A549 (cell line): ENCODE data around the gene CHST15. TPM values are rescaled to one million over a fixed set of nuclear protein-coding genes. Genes with fewer than 3 reads are reported as not detected.
A peak's percentile ranks its signal among the peaks of the same experiment; 100 is the strongest.
"Not testable (repeated sequence)": the region's sequence is repeated elsewhere in the genome, so short reads cannot be mapped to it uniquely, and the experiment has no call there.

ENCODE experiments used
- ATAC-seq, 2 experiments: fragments of 200-7000 bp in 1 of 2; fragments of >200 bp in 1 of 2; cut with Nextera tagmentation in 1 of 2; cut with Tn5 transposase in 1 of 2; 3 replicates each; pipeline versions ENCODE4 v1.8.0 to v1.9.1; 2018 to 2020; ENCODE audit warnings: mild to moderate bottlenecking in 1 of 2, moderate library complexity in 1 of 2
- CTCF ChIA-PET: fragments of 300-600 bp; sonication (Branson Sonifier 250); formaldehyde crosslinking; extraction: SDS; loops from one replicate; lab custom pipeline; 2021; ENCODE audit warnings: antibody characterized with exemption, inconsistent platforms; lab: Yijun Ruan, JAX
- POLR2A ChIA-PET: fragments of 350-600 bp; formaldehyde crosslinking; extraction: SDS; loops from one replicate; lab custom pipeline; 2021; ENCODE audit warnings: antibody characterized with exemption, inconsistent platforms; lab: Yijun Ruan, JAX
- DNase-seq, 2 experiments: peaks; one replicate each; pipeline versions ENCODE4 v3.0.0 to v3.0.0-alpha.2; 2011 to 2016; ENCODE audit warnings: low read depth in 1 of 2, low spot score in 1 of 2
- FAIRE-seq: peaks from 2 replicates; lab custom pipeline; 2011; peaks lifted over from hg19 to GRCh38; lab: Jason Lieb, UNC
- H3K27ac ChIP-seq, 2 experiments: fragments of >200 bp; sonication (Bioruptor Twin); formaldehyde crosslinking; 3 replicates each; pipeline ENCODE4 v1.5.1; 2016 to 2017
- H3K4me1 ChIP-seq: fragments of >200 bp; sonication (Bioruptor Twin); formaldehyde crosslinking; 3 replicates; pipeline ENCODE4 v1.6.1; 2016
- H3K4me2 ChIP-seq: fragments of >200 bp; sonication (Bioruptor Twin); formaldehyde crosslinking; 3 replicates; pipeline ENCODE4 v1.6.1; 2016
- H3K4me3 ChIP-seq: fragments of >200 bp; sonication (Bioruptor Twin); formaldehyde crosslinking; 3 replicates; pipeline ENCODE4 v1.5.1; 2016
- H3K9me3 ChIP-seq: fragments of >200 bp; sonication (Bioruptor Twin); formaldehyde crosslinking; 3 replicates; pipeline ENCODE4 v1.6.1; 2016
- ATOH8 ChIP-seq: fragments of 250-450 bp; sonication (Bioruptor Pico); IDR thresholded peaks from 2 replicates; pipeline ENCODE4 v1.5.0; 2020; ENCODE audit warnings: low read depth, mild to moderate bottlenecking, moderate library complexity
- CEBPB ChIP-seq, 2 experiments: fragments of >200 bp in 1 of 2; sonication (Bioruptor Twin) in 1 of 2; formaldehyde crosslinking in 1 of 2; IDR thresholded peaks; 2 replicates each; pipeline ENCODE4 v1.6.1; 2012 to 2016
- CHD2 ChIP-seq: fragments of 150-350 bp; IDR thresholded peaks from 2 replicates; pipeline ENCODE4 v1.6.1; 2014; ENCODE audit warnings: low read length; ENCODE audit not compliant: partially characterized antibody
- CHD4 ChIP-seq: fragments of 200-600 bp; sonication (generic); IDR thresholded peaks from 2 replicates; pipeline ENCODE4 v1.6.1; 2016; ENCODE audit warnings: antibody characterized with exemption, mild to moderate bottlenecking, borderline replicate concordance
- FOSL2 ChIP-seq, 2 experiments: fragments of 450-650 bp in 1 of 2; fragments of >200 bp in 1 of 2; sonication (Bioruptor Twin) in 1 of 2; formaldehyde crosslinking; IDR thresholded peaks; 2 replicates each; pipeline versions ENCODE4 v1.5.0 to v1.6.1; 2016 to 2020; ENCODE audit warnings: mild to moderate bottlenecking in 1 of 2, moderate library complexity in 1 of 2
- HMGXB4 ChIP-seq: fragments of 250-450 bp; sonication (Bioruptor Pico); IDR thresholded peaks from 2 replicates; pipeline ENCODE4 v1.5.0; 2021; ENCODE audit warnings: mild to moderate bottlenecking, moderate library complexity, borderline replicate concordance
- JUN ChIP-seq, 2 experiments: fragments of >200 bp; sonication (Bioruptor Twin); formaldehyde crosslinking; IDR thresholded peaks; 2 replicates in 1 of 2; 3 replicates in 1 of 2; pipeline ENCODE4 v1.6.1; 2016 to 2017
- MAX ChIP-seq: IDR thresholded peaks from 2 replicates; pipeline ENCODE4 v1.6.1; 2012
- PHF8 ChIP-seq: fragments of 200-600 bp; sonication (generic); IDR thresholded peaks from 2 replicates; pipeline ENCODE4 v1.6.1; 2016; ENCODE audit warnings: low read depth, mild to moderate bottlenecking, antibody characterized with exemption, moderate library complexity, borderline replicate concordance
- POLR2AphosphoS2 ChIP-seq: conservative IDR thresholded peaks from 2 replicates; pipeline ENCODE4 v1.6.1; 2012; ENCODE audit warnings: low read length, improper control_type of control experiment, inconsistent platforms
- RAD21 ChIP-seq, 2 experiments: fragments of >200 bp in 1 of 2; sonication (Bioruptor Twin) in 1 of 2; formaldehyde crosslinking in 1 of 2; IDR thresholded peaks in 1 of 2; conservative IDR thresholded peaks in 1 of 2; 2 replicates in 1 of 2; 3 replicates in 1 of 2; pipeline ENCODE4 v1.6.1; 2012 to 2018; ENCODE audit warnings: inconsistent platforms in 1 of 2
- WGBS: methylation state at CpG from one replicate; pipeline ENCODE4 v1.1.6; 2017; ENCODE audit errors: missing lambda C conversion rate; 5-methylcytosine and 5-hydroxymethylcytosine counted together
- polyA plus RNA-seq, 4 experiments: library from polyadenylated mRNA; depleted of rRNA in 3 of 4; stranded (reverse); fragments of >200 nt; fragmentation: RNase III in 1 of 4; extraction: RNeasy Plus Mini Kit Qiagen cat#74134 plus additional on column Dnase treatment in 1 of 4; gene quantifications; 2 replicates in 3 of 4; 3 replicates in 1 of 4; pipeline ENCODE4 v1.2.3, GENCODE V29; 2011 to 2017

Gene CHST15
- polyA plus RNA-seq, 2 of the 4 experiments (the other 2 are of a cell fraction) = 5.1 to 10.3 TPM

GRCh38 chr10:124094419-124094785, 1.0 kb upstream of the CHST15 start:
- CTCF ChIA-PET = interaction anchor here (0.9 to 1.9 kb wide), 4 partner anchors 11 to 295 kb away, joined by 3 to 5 read pairs (median 3); no protein-coding TSS in a partner anchor
- TF ChIP-seq RAD21 (conservative IDR thresholded peaks at IDR 0.05 in 1 of 2, IDR thresholded peaks at IDR 0.05 in 1 of 2) (peak in 1 of 2 experiments; percentile 8; a peak in 1 of 5 replicates), FOSL2 (IDR thresholded peaks at IDR 0.05) (no peak), FOSL2 (CRISPR knock-in tag; IDR thresholded peaks at IDR 0.05) (no peak), HMGXB4 (CRISPR knock-in tag) (no peak), CHD2 (no peak), MAX (no peak)
- Histone ChIP-seq H3K4me1 (peaks cover 6% of the 10 kb centered on the region; the same call in 2 of the 3 replicates), H3K4me2 (peak overlapping the region; percentile 91), H3K9me3 (0 out of 3 replicates have a peak, but pooled peaks cover 3% of the 10 kb centered on the region), H3K4me3 (peak overlapping the region; percentile 69), H3K27ac (peak overlapping the region; percentile 73 to 92; a peak in 5 of 6 replicates)
- WGBS = 66% methylated on average over 11 of the region's 11 CpGs
- POLR2A ChIA-PET = interaction anchor here (3.7 kb wide), 1 partner anchor 58 kb away, joined by 30 read pairs; no protein-coding TSS in a partner anchor
- DNase-seq (no peak), ATAC-seq (no peak), FAIRE-seq (no peak)

GRCh38 chr10:124093774-124094418, 498 bp upstream of the CHST15 start:
- DNase-seq (peak in 1 of 2 experiments; percentile 57), ATAC-seq (peak in 1 of 2 experiments; percentile 20; a peak in 3 of 6 replicates)
- not testable (repeated sequence) for H3K9me3 ChIP-seq
- TF ChIP-seq MAX = 0 out of 2 replicates have a peak, but pooled peaks have one; percentile 16
- peak in 1 of 2 experiments; percentile 22; a peak in 1 of 5 replicates for TF ChIP-seq RAD21 (conservative IDR thresholded peaks at IDR 0.05 in 1 of 2, IDR thresholded peaks at IDR 0.05 in 1 of 2)
- TF ChIP-seq, all 56 proteins: peak for 2; not testable (repeated sequence) for 54
- H3K4me1 ChIP-seq, FAIRE-seq: not testable (repeated sequence)
- ChIA-PET CTCF (interaction anchor here (0.6 to 4.4 kb wide), 6 partner anchors 12 to 942 kb away, joined by 3 to 45 read pairs (median 4); no protein-coding TSS in a partner anchor), POLR2A (interaction anchor here (0.6 to 3.7 kb wide), 5 partner anchors 58 to 295 kb away, joined by 3 to 30 read pairs (median 9); no protein-coding TSS in a partner anchor)
- WGBS = 2% methylated on average over 24 of the region's 39 CpGs
- peak overlapping the region; percentile 73 to 92 for H3K27ac ChIP-seq
- H3K4me2 ChIP-seq = peak overlapping the region; percentile 91
- H3K4me3 ChIP-seq = peak overlapping the region; percentile 69

GRCh38 chr10:124092250-124092859, 1.0 kb downstream of the CHST15 start:
- 3% methylated on average over 15 of the region's 70 CpGs for WGBS
- DNase-seq (peak; percentile 39 to 62), ATAC-seq (peak; percentile 50 to 71), FAIRE-seq (no peak)
- Histone ChIP-seq H3K27ac (peak overlapping the region; percentile 73 to 92), H3K4me3 (peak overlapping the region; percentile 69), H3K9me3 (0 out of 3 replicates have a peak, but pooled peaks cover 3% of the 10 kb centered on the region), H3K4me2 (peak overlapping the region; percentile 91), H3K4me1 (peaks cover 14% of the 10 kb centered on the region)
- ChIA-PET POLR2A (interaction anchor here (1.2 to 3.7 kb wide), 4 partner anchors 14 to 296 kb away, joined by 3 to 30 read pairs (median 14); no protein-coding TSS in a partner anchor), CTCF (interaction anchor here (0.6 to 4.4 kb wide), 7 partner anchors 27 to 314 kb away, joined by 3 to 45 read pairs (median 6); no protein-coding TSS in a partner anchor)
- TF ChIP-seq POLR2AphosphoS2 (no peak), JUN (IDR thresholded peaks at IDR 0.05) (no peak), MAX (0 out of 2 replicates have a peak, but pooled peaks have one; percentile 15)

GRCh38 chr10:124091646-124092249, 1.6 kb downstream of the CHST15 start:
- CTCF ChIA-PET = interaction anchor here (0.6 to 4.4 kb wide), 7 partner anchors 12 to 315 kb away, joined by 3 to 45 read pairs (median 6); no protein-coding TSS in a partner anchor
- Histone ChIP-seq H3K27ac (peak overlapping the region; percentile 73 to 92; a peak in 5 of 6 replicates), H3K4me3 (peak overlapping the region; percentile 69), H3K4me1 (peaks cover 14% of the 10 kb centered on the region)
- POLR2A ChIA-PET = interaction anchor here (1.2 to 3.7 kb wide), 3 partner anchors 15 to 96 kb away, joined by 3 to 30 read pairs (median 18); no protein-coding TSS in a partner anchor
- WGBS = 46% methylated on average over 27 of the region's 55 CpGs
- ATAC-seq (peak; percentile 19 to 30; a peak in 5 of 6 replicates), DNase-seq (peak in 1 of 2 experiments; percentile 21), FAIRE-seq (no peak)
- no peak for TF ChIP-seq PHF8
- TF ChIP-seq ATOH8 (CRISPR knock-in tag) = no peak
- peak in 1 of 2 experiments; percentile 13; a peak in 1 of 4 replicates for TF ChIP-seq CEBPB (IDR thresholded peaks at IDR 0.05)
- TF ChIP-seq RAD21 (conservative IDR thresholded peaks at IDR 0.05 in 1 of 2, IDR thresholded peaks at IDR 0.05 in 1 of 2) = no peak
- TF ChIP-seq CHD4 = no peak
- TF ChIP-seq, all 56 proteins: peak for 1
- Histone ChIP-seq H3K9me3 (0 out of 3 replicates have a peak, but pooled peaks cover 3% of the 10 kb centered on the region), H3K4me2 (peak overlapping the region; percentile 91)
